ENCODE measurements around the gene CEP55. TPM values are rescaled to one million over a fixed set of nuclear protein-coding genes. Genes with fewer than 3 reads are reported as not detected.

Gene CEP55
- total RNA-seq, 4 donors from 2014 or later, result 1.1 to 13.1 (median 4.3) TPM; not detected in 1

GRCh38 chr10:93509816-93510215 lies 13.4 kb downstream of the CEP55 start:
- WGBS, 2 donors (ENCODE audit: low coverage in 1 of 2), result 85 to 97% methylated on average over 7 to 8 of the region's 8 CpGs
- H3K36me3 ChIP-seq, result no peaks in the 10 kb centered on the region
- H3K4me3 ChIP-seq, result no peak overlapping the region
- H3K9me3 ChIP-seq, result no peaks in the 10 kb centered on the region
- in situ Hi-C loops (cut with MboI; ENCODE audit: low pct_ligation_motif_present in 1 of 4, low pct_unique_long_range_greater_than_20kb in 1 of 4, low sequenced_read_pairs in 3 of 4) (loop anchor here in 1 of 4 donors (25.0 kb wide), 1 partner anchor 423 kb away; no protein-coding TSS in a partner anchor), intact Hi-C loops (cut with DNase I; ENCODE audit: low total_unique reads) (no loop called here)
- no peaks in the 10 kb centered on the region for H3K27me3 ChIP-seq
- no peak for DNase-seq
- no peaks in the 10 kb centered on the region for H3K4me1 ChIP-seq
- no peak for TF ChIP-seq EP300 (IDR thresholded peaks at IDR 0.05; ENCODE audit: low read depth)
- TF ChIP-seq CTCF (IDR thresholded peaks at IDR 0.05), result no peak
- TF ChIP-seq POLR2AphosphoS5 (IDR thresholded peaks at IDR 0.05), result no peak
- no peak for TF ChIP-seq POLR2A (IDR thresholded peaks at IDR 0.05)
- H3K27ac ChIP-seq, result no peak overlapping the region

- Histone ChIP-seq H3K9me3 (no peaks in the 10 kb centered on the region), H3K27ac (no peak overlapping the region), H3K27me3 (no peaks in the 10 kb centered on the region), H3K4me1 (no peaks in the 10 kb centered on the region), H3K4me3 (no peak overlapping the region), H3K36me3 (no peaks in the 10 kb centered on the region)
- no peak for DNase-seq
- 94 to 100% methylated on average over 1 of the region's 1 CpG for WGBS, 2 donors (ENCODE audit: low coverage in 1 of 2)
- in situ Hi-C loops (cut with MboI; ENCODE audit: low pct_ligation_motif_present in 1 of 4, low pct_unique_long_range_greater_than_20kb in 1 of 4, low sequenced_read_pairs in 3 of 4), result loop anchor here in 1 of 4 donors (25.0 kb wide), 1 partner anchor 425 kb away; no protein-coding TSS in a partner anchor
- intact Hi-C loops (cut with DNase I; ENCODE audit: low total_unique reads), result no loop called here
- TF ChIP-seq CTCF (IDR thresholded peaks at IDR 0.05), result no peak
- TF ChIP-seq EP300 (IDR thresholded peaks at IDR 0.05; ENCODE audit: low read depth), result no peak
Observed at GRCh38 chr10:93512565-93512964, 16.2 kb downstream of the CEP55 start.

- in situ Hi-C loops (cut with MboI; ENCODE audit: low pct_ligation_motif_present in 1 of 4, low pct_unique_long_range_greater_than_20kb in 1 of 4, low sequenced_read_pairs in 3 of 4) (loop anchor here in 1 of 4 donors (25.0 kb wide), 1 partner anchor 426 kb away; no protein-coding TSS in a partner anchor), intact Hi-C loops (cut with DNase I; ENCODE audit: low total_unique reads) (no loop called here)
- no peaks in the 10 kb centered on the region for H3K36me3 ChIP-seq
- no peaks in the 10 kb centered on the region for H3K4me1 ChIP-seq
- H3K27me3 ChIP-seq, result no peaks in the 10 kb centered on the region
- TF ChIP-seq EP300 (IDR thresholded peaks at IDR 0.05; ENCODE audit: low read depth) (no peak), POLR2AphosphoS5 (IDR thresholded peaks at IDR 0.05) (no peak), CTCF (IDR thresholded peaks at IDR 0.05) (no peak), POLR2A (IDR thresholded peaks at IDR 0.05) (no peak)
- DNase-seq, result no peak
- WGBS, 2 donors (ENCODE audit: low coverage in 1 of 2), result 92% methylated on average over 1 of the region's 1 CpG; no CpG with 5 or more reads in 1 of the 2 donors
- H3K27ac ChIP-seq, result no peak overlapping the region
- no peaks in the 10 kb centered on the region for H3K9me3 ChIP-seq
- H3K4me3 ChIP-seq, result no peak overlapping the region
Observed at GRCh38 chr10:93513091-93513490, 16.7 kb downstream of the CEP55 start.

- no peak overlapping the region for H3K4me3 ChIP-seq
- WGBS, 2 donors (ENCODE audit: low coverage in 1 of 2), result 90 to 100% methylated on average over 1 to 4 of the region's 4 CpGs
- no peaks in the 10 kb centered on the region for H3K9me3 ChIP-seq
- in situ Hi-C loops (cut with MboI; ENCODE audit: low pct_ligation_motif_present in 1 of 4, low pct_unique_long_range_greater_than_20kb in 1 of 4, low sequenced_read_pairs in 3 of 4), result loop anchor here in 1 of 4 donors (25.0 kb wide), 1 partner anchor 427 kb away; no protein-coding TSS in a partner anchor
- H3K27ac ChIP-seq, result peak overlapping the region in 3 of 4 donors; percentile 12 to 42 (median 19)
- H3K27me3 ChIP-seq, result no peaks in the 10 kb centered on the region
- TF ChIP-seq CTCF (IDR thresholded peaks at IDR 0.05) (no peak), POLR2A (IDR thresholded peaks at IDR 0.05) (no peak), POLR2AphosphoS5 (IDR thresholded peaks at IDR 0.05) (no peak), EP300 (IDR thresholded peaks at IDR 0.05; ENCODE audit: low read depth) (no peak)
- H3K4me1 ChIP-seq, result no peaks in the 10 kb centered on the region
- H3K36me3 ChIP-seq, result no peaks in the 10 kb centered on the region
- intact Hi-C loops (cut with DNase I; ENCODE audit: low total_unique reads), result no loop called here
- no peak for DNase-seq
Observed at GRCh38 chr10:93514521-93514920, 18.1 kb downstream of the CEP55 start.

Data from transverse colon (tissue), 4 donors.